HCT116 (cell line): Measurements from ENCODE around the gene LRRC2.

Source experiments
- CTCF ChIP-seq, 3 experiments: fragments of 200-600 bp in 1 of 3; sonication (generic) in 1 of 3; IDR thresholded peaks in 2 of 3; conservative IDR thresholded peaks in 1 of 3; 2 replicates each; pipeline ENCODE4 v1.5.1; 2012 to 2017; ENCODE audit warnings: low read depth in 2 of 3, low read length in 2 of 3, antibody characterized with exemption in 1 of 3, borderline replicate concordance in 1 of 3, control low read depth in 1 of 3, mild to moderate bottlenecking in 1 of 3, mixed read lengths in 1 of 3, mixed run types in 1 of 3, moderate library complexity in 1 of 3; ENCODE audit not compliant: insufficient read depth in 1 of 3
- EZH2phosphoT487 ChIP-seq: fragments of 200-600 bp; IDR thresholded peaks from 2 replicates; pipeline ENCODE4 v1.6.1; 2018; ENCODE audit warnings: antibody characterized with exemption, borderline replicate concordance
- POLR2A ChIP-seq: IDR thresholded peaks from 2 replicates; pipeline ENCODE4 v1.7.0; 2011; ENCODE audit warnings: borderline replicate concordance; ENCODE audit not compliant: insufficient read depth, insufficient read length; ENCODE audit errors: extremely low read depth

DNA sequence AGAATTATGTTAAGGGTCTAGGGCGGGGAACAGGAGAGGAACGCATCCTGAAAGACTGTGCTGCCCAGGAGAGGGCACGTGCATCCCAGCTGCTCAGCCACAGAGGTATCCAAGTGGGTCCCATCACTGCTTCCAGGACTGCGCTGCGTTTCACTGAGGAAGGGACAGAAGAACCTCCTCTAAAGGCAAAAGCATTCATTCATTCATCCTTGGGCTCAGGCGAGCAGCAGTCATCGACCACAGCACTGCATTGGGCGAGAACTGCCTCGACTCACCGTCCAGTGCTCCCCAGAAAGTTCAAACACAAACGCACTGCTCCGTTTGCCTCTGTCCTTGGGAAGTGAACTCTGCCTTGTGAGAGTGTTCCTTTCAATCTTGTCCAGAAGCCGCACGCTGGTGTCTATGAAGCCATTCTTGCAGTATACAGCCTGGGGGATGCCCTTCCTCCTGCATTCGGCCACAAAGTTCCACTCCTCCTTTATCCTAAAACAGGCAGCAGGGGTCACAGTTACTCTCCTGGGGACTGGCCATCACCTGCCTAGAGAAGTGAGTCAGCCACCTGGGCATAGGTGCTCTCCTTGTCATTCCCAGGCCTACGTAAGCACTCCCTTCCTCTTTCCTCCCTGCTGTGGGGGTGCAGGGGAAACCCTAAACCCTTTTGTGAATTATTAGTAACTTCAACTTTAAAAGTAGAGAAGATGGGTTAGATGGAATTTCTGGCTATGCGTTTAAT, 21.2 kb downstream of the LRRC2 start:
- TF ChIP-seq CTCF (IDR thresholded peaks at IDR 0.05 in 2 of 3, conservative IDR thresholded peaks at IDR 0.05 in 1 of 3; ENCODE audit: borderline replicate concordance in 1 of 3, insufficient read depth in 1 of 3, low read depth in 2 of 3, low read length in 2 of 3) (no peak), EZH2phosphoT487 (no peak), POLR2A (no peak)
